Glutamatergic neuron (in vitro differentiated cells): Measurements from ENCODE around the gene PDK2. TPM values are rescaled to one million over a fixed set of nuclear protein-coding genes. Genes with fewer than 3 reads are reported as not detected.

Experiments used
- DNase-seq: peaks from one replicate; pipeline ENCODE4 v3.0.0; 2022
- H3K27ac Mint-ChIP-seq: one replicate; pipeline ENCODE4 v1.8.0; 2020; ENCODE audit warnings: mild to moderate bottlenecking, mixed read lengths, inconsistent platforms; ENCODE audit not compliant: unreplicated experiment
- H3K27me3 Mint-ChIP-seq: one replicate; pipeline ENCODE4 v1.8.0; 2020; ENCODE audit warnings: mild to moderate bottlenecking, moderate library complexity, mixed read lengths, inconsistent platforms; ENCODE audit not compliant: unreplicated experiment
- H3K36me3 Mint-ChIP-seq: one replicate; pipeline ENCODE4 v1.8.0; 2020; ENCODE audit warnings: mild to moderate bottlenecking, mixed read lengths, inconsistent platforms; ENCODE audit not compliant: unreplicated experiment
- H3K4me1 Mint-ChIP-seq: one replicate; pipeline ENCODE4 v1.8.0; 2020; ENCODE audit warnings: mild to moderate bottlenecking, low read depth, mixed read lengths, inconsistent platforms; ENCODE audit not compliant: unreplicated experiment
- H3K4me3 Mint-ChIP-seq: one replicate; pipeline ENCODE4 v1.8.0; 2020; ENCODE audit warnings: mild to moderate bottlenecking, mixed read lengths, inconsistent platforms; ENCODE audit not compliant: unreplicated experiment
- H3K9me3 Mint-ChIP-seq: one replicate; pipeline ENCODE4 v1.8.0; 2020; ENCODE audit warnings: mild to moderate bottlenecking, moderate library complexity, mixed read lengths, inconsistent platforms; ENCODE audit not compliant: unreplicated experiment
- CTCF ChIP-seq: fragments of 200-600 bp; sonication (generic); IDR thresholded peaks from one replicate; pipeline ENCODE4 v1.5.0; 2021; ENCODE audit not compliant: partially characterized antibody, unreplicated experiment
- total RNA-seq: library from RNA; stranded (reverse); fragmentation: NEBNext Ultra II Directional; extraction: Animal tissue kit (Norgen Biotek cat#: 25700); gene quantifications from one replicate; pipeline ENCODE4 v1.2.1, GENCODE V29; 2021; ENCODE audit not compliant: unreplicated experiment

Gene PDK2
- total RNA-seq, 1 donor from 2014 or later: 36.9 TPM

- no peak overlapping the region for H3K27ac Mint-ChIP-seq
- H3K9me3 Mint-ChIP-seq: peaks cover 5% of the 10 kb centered on the region
- H3K36me3 Mint-ChIP-seq: no peaks in the 10 kb centered on the region
- no peak for DNase-seq
- peaks cover 6% of the 10 kb centered on the region for H3K27me3 Mint-ChIP-seq
- no peak for TF ChIP-seq CTCF
- H3K4me1 Mint-ChIP-seq: peaks cover 9% of the 10 kb centered on the region
- no peak overlapping the region for H3K4me3 Mint-ChIP-seq
Observed at GRCh38 chr17:50062293-50063243, 32.6 kb upstream of the PDK2 start.

- Mint-ChIP-seq H3K27me3 (peaks cover 4% of the 10 kb centered on the region), H3K27ac (no peak overlapping the region), H3K9me3 (peaks cover 3% of the 10 kb centered on the region), H3K4me3 (no peak overlapping the region), H3K36me3 (no peaks in the 10 kb centered on the region), H3K4me1 (peaks cover 4% of the 10 kb centered on the region)
- TF ChIP-seq CTCF: no peak
- DNase-seq: no peak
Observed at GRCh38 chr17:50063561-50064252, 31.4 kb upstream of the PDK2 start.

GRCh38 chr17:50064253-50065001 lies 30.7 kb upstream of the PDK2 start:
- TF ChIP-seq CTCF: no peak
- Mint-ChIP-seq H3K27ac (no peak overlapping the region), H3K9me3 (peaks cover 3% of the 10 kb centered on the region), H3K4me1 (peaks cover 4% of the 10 kb centered on the region), H3K4me3 (no peak overlapping the region), H3K36me3 (no peaks in the 10 kb centered on the region), H3K27me3 (peaks cover 4% of the 10 kb centered on the region)
- DNase-seq: no peak

- TF ChIP-seq CTCF: no peak
- peaks cover 2% of the 10 kb centered on the region for H3K27me3 Mint-ChIP-seq
- no peak overlapping the region for H3K4me3 Mint-ChIP-seq
- peaks cover 2% of the 10 kb centered on the region for H3K9me3 Mint-ChIP-seq
- H3K4me1 Mint-ChIP-seq: peaks cover 2% of the 10 kb centered on the region
- DNase-seq: no peak
- no peaks in the 10 kb centered on the region for H3K36me3 Mint-ChIP-seq
- H3K27ac Mint-ChIP-seq: no peak overlapping the region
Observed at GRCh38 chr17:50065056-50065455, 30.1 kb upstream of the PDK2 start.
